NCI-H146 treated with DMSO at 0.1 percent for 48 hours (cell line): ENCODE data around the gene ERC2.
"Not testable (repeated sequence)": the region's sequence is repeated elsewhere in the genome, so short reads cannot be mapped to it uniquely, and the experiment has no call there.

Experiments
- DNase-seq: peaks from one replicate; lab custom pipeline; 2025; ENCODE audit not compliant: unreplicated experiment; lab: John Stamatoyannopoulos, UW

The ERC2 gene

GRCh38 chr3:55516392-55517030, 951.8 kb downstream of the ERC2 start:
- no peak for DNase-seq

- no peak for DNase-seq
These were observed 952.6 kb downstream of the ERC2 start for GRCh38 chr3:55515550-55516246.

- DNase-seq, result no peak
These were observed 953.3 kb downstream of the ERC2 start for GRCh38 chr3:55514962-55515361.

DNA sequence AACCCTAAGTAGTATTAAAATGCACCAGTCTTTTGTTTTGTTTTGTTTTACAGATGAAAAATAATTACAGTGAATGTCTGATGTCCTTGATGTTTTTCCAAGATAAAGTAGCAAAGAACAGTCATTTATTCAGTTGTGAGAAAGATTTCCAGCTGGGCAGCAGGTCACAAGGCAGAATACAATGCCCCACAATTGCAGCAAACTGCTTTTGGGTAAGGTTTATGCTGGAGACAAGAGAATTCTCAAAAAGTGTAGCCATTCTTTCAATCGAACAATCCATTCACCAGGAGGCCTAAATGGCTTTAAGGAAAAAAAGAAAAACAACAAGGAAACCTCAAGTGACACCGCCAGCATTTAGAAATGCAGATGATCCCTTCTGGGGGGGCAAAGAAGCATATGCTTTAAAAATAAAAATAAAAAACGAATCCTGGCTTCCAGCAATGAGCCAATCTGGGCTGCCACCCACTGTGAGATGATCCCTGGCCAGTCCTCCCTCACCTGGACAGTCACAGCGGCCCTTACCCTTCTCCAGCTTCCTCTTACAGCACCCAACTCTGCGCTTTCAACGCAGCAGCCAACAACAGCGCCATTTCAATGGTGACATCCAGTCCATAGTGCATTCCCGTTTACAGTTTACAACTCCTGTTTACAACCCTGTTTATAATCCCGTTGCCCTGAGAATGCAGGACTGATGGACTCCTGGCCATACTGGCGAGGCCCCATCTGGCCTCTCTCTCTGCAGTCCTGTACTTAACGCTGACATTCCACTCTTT, 955.5 kb downstream of the ERC2 start:
- no peak for DNase-seq

- DNase-seq, result no peak
These were observed 956.2 kb downstream of the ERC2 start for GRCh38 chr3:55511895-55512570.

DNA sequence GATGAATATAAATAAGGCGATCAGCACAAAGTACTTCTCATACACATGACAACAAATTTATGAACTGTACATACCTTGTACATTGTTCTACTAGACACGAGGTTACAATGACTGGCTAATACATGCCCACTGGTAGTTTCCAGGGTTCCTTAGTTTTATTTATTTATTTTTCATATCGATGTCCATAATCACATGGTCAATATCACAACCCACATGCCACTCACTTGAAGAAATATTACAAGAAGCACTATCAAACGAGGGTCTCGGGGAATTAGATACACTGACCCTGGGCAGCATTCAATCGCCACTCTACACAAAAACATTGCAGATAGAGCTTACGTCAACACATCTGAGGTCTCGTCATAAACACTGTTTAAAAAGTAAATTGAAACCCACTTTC, 959.9 kb downstream of the ERC2 start:
- no peak for DNase-seq

DNA sequence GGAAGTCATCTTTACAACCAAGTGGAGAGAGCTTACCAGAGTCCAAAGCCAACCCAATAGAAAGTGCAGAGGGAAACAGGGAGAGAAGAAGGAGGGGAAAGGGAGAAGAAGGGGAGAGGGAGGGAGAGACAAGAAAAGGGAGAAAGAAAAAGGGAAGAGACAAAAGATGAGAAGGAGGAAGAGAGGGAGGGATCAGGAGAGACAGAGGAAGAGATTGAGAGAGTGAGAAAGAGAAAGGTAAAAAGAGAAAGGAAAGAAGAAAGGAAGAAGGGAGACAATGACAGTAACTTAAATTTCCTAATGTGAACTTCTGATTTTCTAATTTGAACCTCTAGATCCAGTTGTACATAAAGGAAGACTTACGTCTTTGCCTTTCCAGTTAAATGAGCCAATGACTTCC, 960.5 kb downstream of the ERC2 start:
- no peak for DNase-seq

DNA sequence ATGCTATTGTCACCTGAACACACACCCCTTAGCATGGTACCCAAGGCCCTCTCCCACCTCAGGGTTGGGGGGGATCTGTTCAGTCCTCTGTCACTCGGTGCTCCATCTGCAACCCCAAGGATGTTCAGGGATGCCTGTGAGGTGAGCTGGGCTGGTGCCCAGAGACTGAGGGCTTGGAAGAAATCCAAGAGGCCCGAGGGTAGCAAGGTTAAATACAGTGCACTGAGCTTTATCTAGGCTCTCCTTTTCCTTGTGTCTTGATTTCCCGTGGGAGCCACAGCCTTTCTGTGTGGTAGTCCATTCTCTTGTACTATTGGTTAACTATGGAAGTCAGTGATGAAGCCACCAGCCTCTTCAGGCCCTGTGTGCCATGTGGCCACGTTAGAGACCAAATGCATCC, 962.5 kb downstream of the ERC2 start:
- no peak for DNase-seq

GRCh38 chr3:55505102-55505501, 963.2 kb downstream of the ERC2 start:
- not testable (repeated sequence) for DNase-seq

GRCh38 chr3:55501905-55502304, 966.4 kb downstream of the ERC2 start:
- no peak for DNase-seq

GRCh38 chr3:55500555-55501330, 967.5 kb downstream of the ERC2 start:
- no peak for DNase-seq

DNA sequence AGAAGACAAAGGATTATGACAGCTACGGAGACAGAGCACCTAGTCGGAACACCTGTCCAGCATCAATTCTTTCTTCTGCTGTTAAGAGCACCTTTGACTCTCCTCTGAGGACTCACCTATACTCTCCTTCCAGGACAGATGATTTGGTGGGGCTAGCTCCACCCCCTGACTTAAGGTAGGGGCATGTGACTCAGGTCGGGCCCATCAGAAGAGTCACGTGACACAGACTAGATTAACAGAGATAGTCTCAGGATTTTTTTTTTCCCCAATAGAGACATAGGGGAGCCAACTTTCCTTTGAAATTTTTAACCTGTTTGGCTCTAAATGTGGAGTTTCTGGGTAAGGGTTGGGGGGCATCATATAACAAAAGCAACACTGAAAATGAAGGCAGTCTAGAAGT, 969.7 kb downstream of the ERC2 start:
- no peak for DNase-seq

DNA sequence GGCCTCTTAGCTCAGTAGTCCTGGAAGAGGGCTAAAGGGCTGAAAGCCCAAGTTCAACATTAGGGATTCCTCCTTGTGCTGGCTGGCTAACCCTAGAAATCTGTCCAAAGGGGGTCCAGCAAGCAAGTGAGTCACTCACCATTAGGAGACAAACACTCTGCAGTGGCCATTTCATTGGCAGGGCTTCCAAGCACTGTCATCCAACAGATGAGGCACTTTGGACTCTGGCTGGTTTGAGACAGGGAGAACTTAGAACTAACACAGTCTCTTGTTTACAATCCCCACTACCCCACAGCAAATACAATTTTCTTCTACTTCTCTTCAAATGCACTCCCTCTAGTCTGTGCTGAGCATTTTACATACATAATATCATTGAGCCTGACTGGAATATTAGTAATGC, 971.0 kb downstream of the ERC2 start:
- no peak for DNase-seq

- DNase-seq, result no peak
These were observed 973.3 kb downstream of the ERC2 start for GRCh38 chr3:55494976-55495375.

- no peak for DNase-seq
These were observed 975.3 kb downstream of the ERC2 start for GRCh38 chr3:55492976-55493375.

- DNase-seq, result no peak
These were observed 976.9 kb downstream of the ERC2 start for GRCh38 chr3:55491296-55491816.

- DNase-seq, result no peak
These were observed 977.9 kb downstream of the ERC2 start for GRCh38 chr3:55490276-55490913.

- DNase-seq, result no peak
These were observed 978.5 kb downstream of the ERC2 start for GRCh38 chr3:55489798-55490132.

- no peak for DNase-seq
These were observed 979.7 kb downstream of the ERC2 start for GRCh38 chr3:55488398-55489055.
